Measurements from ENCODE around the gene PGC. TPM values are rescaled to one million over a fixed set of nuclear protein-coding genes. Genes with fewer than 3 reads are reported as not detected.

The PGC gene
- total RNA-seq, 1 experiment from 2014 or later = not detected

DNA sequence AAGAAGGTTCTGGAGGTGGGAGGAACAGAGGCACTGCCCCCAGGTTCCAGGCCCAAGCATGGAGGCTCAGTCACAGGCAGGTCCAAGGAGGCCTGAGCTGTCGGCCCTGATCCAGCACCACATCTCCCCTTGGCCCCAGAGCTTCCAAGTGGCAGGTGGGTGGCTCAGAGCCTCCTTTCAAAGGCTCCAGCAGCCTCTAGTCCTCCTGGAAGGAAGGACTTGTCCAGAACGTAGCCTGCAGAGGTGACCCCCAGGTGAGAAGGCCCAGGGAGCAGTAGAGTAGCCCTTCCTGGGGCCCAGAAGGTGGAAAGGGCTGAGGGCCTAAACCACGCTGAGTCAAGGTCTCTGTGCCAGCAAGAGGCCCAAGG lies 19.5 kb downstream of the PGC start:
- Histone ChIP-seq H2BK120ac (ENCODE audit: low read depth, low read length, poor library complexity, severe bottlenecking) (no peak overlapping the region), H2AFZ (ENCODE audit: low read length) (no peak overlapping the region), H3K23ac (ENCODE audit: insufficient read length, low read depth, low read length) (no peak overlapping the region), H2BK5ac (ENCODE audit: insufficient read length, low read length) (no peak overlapping the region), H3K4me2 (ENCODE audit: insufficient read depth, insufficient read length, low read length) (no peak overlapping the region), H4K20me1 (ENCODE audit: control insufficient read depth, insufficient read depth, insufficient read length) (no peaks in the 10 kb centered on the region), H2BK15ac (ENCODE audit: low read depth, low read length) (no peak overlapping the region), H3K9me3 (ENCODE audit: control insufficient read depth, low read depth, low read length) (no peaks in the 10 kb centered on the region), H3K14ac (ENCODE audit: insufficient read depth, low read length) (no peak overlapping the region), H3T11ph (ENCODE audit: low read length) (no peak overlapping the region), H2BK12ac (ENCODE audit: insufficient read length, low read depth, low read length) (no peak overlapping the region), H3K27ac (ENCODE audit: insufficient read length, low read depth, low read length) (no peak overlapping the region), H4K5ac (ENCODE audit: insufficient read length, low read depth, low read length) (no peak overlapping the region), H3K4ac (ENCODE audit: low read depth, low read length) (no peak overlapping the region), H4K8ac (replicated peaks; ENCODE audit: insufficient read length, low read depth, low read length) (no peak overlapping the region), H2BK20ac (ENCODE audit: low read depth, low read length, poor library complexity, severe bottlenecking) (no peak overlapping the region), H2AK5ac (ENCODE audit: insufficient read length, low read length) (no peak overlapping the region), H3K18ac (ENCODE audit: insufficient read length, low read depth, low read length) (no peak overlapping the region), H4K91ac (ENCODE audit: insufficient read length, low read depth, low read length) (no peak overlapping the region), H3K23me2 (ENCODE audit: insufficient read length, low read depth, low read length, poor library complexity, severe bottlenecking) (no peaks in the 10 kb centered on the region), H3K79me1 (ENCODE audit: insufficient read depth, low read depth, low read length, poor library complexity, severe bottlenecking) (no peaks in the 10 kb centered on the region), H3K56ac (ENCODE audit: insufficient read length, low read depth, low read length) (no peak overlapping the region), H3K27me3 (ENCODE audit: insufficient read depth, low read length) (no peaks in the 10 kb centered on the region), H3K9ac (ENCODE audit: extremely low read depth, insufficient read length, low read length) (no peak overlapping the region), H3K79me2 (ENCODE audit: insufficient read depth, low read length) (no peaks in the 10 kb centered on the region), H3K4me1 (ENCODE audit: insufficient read depth, low read length) (peaks cover 11% of the 10 kb centered on the region; the same call in 1 of the 2 replicates)
- peaks cover 43 to 47% of the 10 kb centered on the region in 2 experiments for H3K4me1 Mint-ChIP-seq
- DNase-seq = no peak
- H3K4me3 Mint-ChIP-seq = no peak overlapping the region
- no peaks in the 10 kb centered on the region for H3K9me3 Mint-ChIP-seq
- peaks cover 22% of the 10 kb centered on the region for H3K27me3 Mint-ChIP-seq (ENCODE audit: low read depth)
- TF ChIP-seq, protein P1, sequence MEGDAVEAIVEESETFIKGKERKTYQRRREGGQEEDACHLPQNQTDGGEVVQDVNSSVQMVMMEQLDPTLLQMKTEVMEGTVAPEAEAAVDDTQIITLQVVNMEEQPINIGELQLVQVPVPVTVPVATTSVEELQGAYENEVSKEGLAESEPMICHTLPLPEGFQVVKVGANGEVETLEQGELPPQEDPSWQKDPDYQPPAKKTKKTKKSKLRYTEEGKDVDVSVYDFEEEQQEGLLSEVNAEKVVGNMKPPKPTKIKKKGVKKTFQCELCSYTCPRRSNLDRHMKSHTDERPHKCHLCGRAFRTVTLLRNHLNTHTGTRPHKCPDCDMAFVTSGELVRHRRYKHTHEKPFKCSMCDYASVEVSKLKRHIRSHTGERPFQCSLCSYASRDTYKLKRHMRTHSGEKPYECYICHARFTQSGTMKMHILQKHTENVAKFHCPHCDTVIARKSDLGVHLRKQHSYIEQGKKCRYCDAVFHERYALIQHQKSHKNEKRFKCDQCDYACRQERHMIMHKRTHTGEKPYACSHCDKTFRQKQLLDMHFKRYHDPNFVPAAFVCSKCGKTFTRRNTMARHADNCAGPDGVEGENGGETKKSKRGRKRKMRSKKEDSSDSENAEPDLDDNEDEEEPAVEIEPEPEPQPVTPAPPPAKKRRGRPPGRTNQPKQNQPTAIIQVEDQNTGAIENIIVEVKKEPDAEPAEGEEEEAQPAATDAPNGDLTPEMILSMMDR (conservative IDR thresholded peaks at IDR 0.05) = no peak
- H3K27ac Mint-ChIP-seq = peak overlapping the region in 1 of 3 experiments; percentile 62; a peak in 1 of 7 replicates
- no CpG with 5 or more reads among the region's 3 CpGs for WGBS (ENCODE audit: extremely low coverage, insufficient read length, low lambda C conversion rate)
- H3K36me3 Mint-ChIP-seq (ENCODE audit: insufficient read depth in 1 of 3, low read depth in 3 of 3) = no peaks in the 10 kb centered on the region

All from H9 (cell line).